ENCODE results near the gene GFRA1. TPM values are rescaled to one million over a fixed set of nuclear protein-coding genes. Genes with fewer than 3 reads are reported as not detected.

GFRA1 gene
- total RNA-seq, 1 experiment from 2014 or later, result 0.30 TPM

- no peak overlapping the region for H3K4me3 ChIP-seq (replicated peaks in 1 of 2; ENCODE audit: low read depth in 1 of 2, low read length in 2 of 2)
- H3K4me2 ChIP-seq (ENCODE audit: low read length), result no peak overlapping the region
- H3K27me3 ChIP-seq (ENCODE audit: insufficient read depth, low read length), result peaks cover 23% of the 10 kb centered on the region; the same call in 1 of the 2 replicates
- CTCF ChIA-PET, result no interaction called here
- no peak overlapping the region for H3K9ac ChIP-seq (ENCODE audit: low read length)
- no peaks in the 10 kb centered on the region for H3K79me2 ChIP-seq (ENCODE audit: insufficient read depth, low read length)
- H2AFZ ChIP-seq (ENCODE audit: low read depth, low read length, poor library complexity, severe bottlenecking), result no peak overlapping the region
- no peaks in the 10 kb centered on the region for H3K36me3 ChIP-seq (ENCODE audit: control insufficient read depth in 1 of 2, insufficient read depth in 2 of 2, low read length in 2 of 2)
- ATAC-seq (no peak), DNase-seq (ENCODE audit: low read depth, low spot score) (no peak)
- H3K9me3 ChIP-seq (ENCODE audit: control insufficient read depth in 1 of 2, insufficient read depth in 1 of 2, low read depth in 1 of 2, low read length in 2 of 2), result no peaks in the 10 kb centered on the region
- RAD21 ChIA-PET (ENCODE audit: low non-redundant PET in 1 of 2, low total read pairs in 2 of 2, uncharacterized antibody in 2 of 2, unreplicated experiment in 2 of 2), result no interaction called here
- no peaks in the 10 kb centered on the region for H3K4me1 ChIP-seq (ENCODE audit: control insufficient read depth in 1 of 2, insufficient read depth in 2 of 2, low read length in 2 of 2)
- intact Hi-C loops (cut with micrococcal nuclease), result no loop called here
- H3K9me2 ChIP-seq (ENCODE audit: insufficient read depth), result no peaks in the 10 kb centered on the region
- no TSS peak for BruUV-seq (replicated peaks)
- H3K27ac ChIP-seq (ENCODE audit: low read depth, low read length), result no peak overlapping the region
- POLR2A ChIA-PET, result no interaction called here
- no peak for TF ChIP-seq ELF1 (IDR thresholded peaks at IDR 0.05; ENCODE audit: borderline replicate concordance, low read depth)
- no peak for TF ChIP-seq SIN3A (IDR thresholded peaks at IDR 0.05; ENCODE audit: low read depth)
- TF ChIP-seq, protein P1, sequence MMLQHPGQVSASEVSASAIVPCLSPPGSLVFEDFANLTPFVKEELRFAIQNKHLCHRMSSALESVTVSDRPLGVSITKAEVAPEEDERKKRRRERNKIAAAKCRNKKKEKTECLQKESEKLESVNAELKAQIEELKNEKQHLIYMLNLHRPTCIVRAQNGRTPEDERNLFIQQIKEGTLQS (IDR thresholded peaks at IDR 0.05), result no peak
- TF ChIP-seq TCF7L2 (IDR thresholded peaks at IDR 0.05; ENCODE audit: borderline replicate concordance, extremely low read depth, insufficient read depth, insufficient read length), result no peak
- TF ChIP-seq, protein P2, sequence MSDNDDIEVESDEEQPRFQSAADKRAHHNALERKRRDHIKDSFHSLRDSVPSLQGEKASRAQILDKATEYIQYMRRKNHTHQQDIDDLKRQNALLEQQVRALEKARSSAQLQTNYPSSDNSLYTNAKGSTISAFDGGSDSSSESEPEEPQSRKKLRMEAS (IDR thresholded peaks at IDR 0.05), result no peak
- no peak for TF ChIP-seq EZH2phosphoT487 (IDR thresholded peaks at IDR 0.05; ENCODE audit: borderline replicate concordance)
- no peak for TF ChIP-seq SRF (IDR thresholded peaks at IDR 0.05; ENCODE audit: low read depth)
- no peak for TF ChIP-seq CEBPB (IDR thresholded peaks at IDR 0.05; ENCODE audit: low read depth)
- no peak for TF ChIP-seq EZH2 (IDR thresholded peaks at IDR 0.05)
- no peak for TF ChIP-seq POLR2A (IDR thresholded peaks at IDR 0.05; ENCODE audit: borderline replicate concordance, extremely low read depth, insufficient read depth, insufficient read length)
- TF ChIP-seq REST (IDR thresholded peaks at IDR 0.05; ENCODE audit: low read depth), result no peak
- TF ChIP-seq EGR1 (IDR thresholded peaks at IDR 0.05; ENCODE audit: low read depth), result no peak
- TF ChIP-seq ZNF274 (IDR thresholded peaks at IDR 0.05; ENCODE audit: low read depth, low read length), result no peak
- H4K20me1 ChIP-seq (ENCODE audit: insufficient read depth), result no peaks in the 10 kb centered on the region
Measured at GRCh38 chr10:116160271-116160670, 112.7 kb downstream of the GFRA1 start.
